GM12875 (cell line): Measurements from ENCODE around the gene RPN2.

Source experiments
- H3K4me3 ChIP-seq: one replicate; pipeline ENCODE4 v1.5.1; 2011; ENCODE audit warnings: low read depth, low read length, control low read depth
- CTCF ChIP-seq: IDR thresholded peaks from 2 replicates; pipeline ENCODE4 v1.5.1; 2011; ENCODE audit warnings: low read depth, mild to moderate bottlenecking, control low read depth, inconsistent platforms, low read length, moderate library complexity, borderline replicate concordance; ENCODE audit not compliant: insufficient read depth

RPN2 gene

GRCh38 chr20:37247547-37247946 lies 68.4 kb downstream of the RPN2 start:
- TF ChIP-seq CTCF: no peak
- H3K4me3 ChIP-seq: no peak overlapping the region

GRCh38 chr20:37249304-37249703 lies 70.2 kb downstream of the RPN2 start:
- H3K4me3 ChIP-seq: no peak overlapping the region
- no peak for TF ChIP-seq CTCF

- TF ChIP-seq CTCF: no peak
Measured at GRCh38 chr20:37251825-37252477, 72.8 kb downstream of the RPN2 start.

GRCh38 chr20:37253087-37253486 lies 74.0 kb downstream of the RPN2 start:
- TF ChIP-seq CTCF: no peak
- no peak overlapping the region for H3K4me3 ChIP-seq

More at GRCh38 chr20:37251825-37252477, 72.8 kb downstream of the RPN2 start:
- H3K4me3 ChIP-seq: no peak overlapping the region

GRCh38 chr20:37254114-37254878 lies 75.2 kb downstream of the RPN2 start:
- no peak for TF ChIP-seq CTCF
- no peak overlapping the region for H3K4me3 ChIP-seq

GRCh38 chr20:37256286-37256685 lies 77.2 kb downstream of the RPN2 start:
- TF ChIP-seq CTCF: no peak

GRCh38 chr20:37257530-37257929 lies 78.4 kb downstream of the RPN2 start:
- no peak for TF ChIP-seq CTCF
- no peak overlapping the region for H3K4me3 ChIP-seq

More at GRCh38 chr20:37256286-37256685, 77.2 kb downstream of the RPN2 start:
- no peak overlapping the region for H3K4me3 ChIP-seq
